SJCRH30 (cell line): ENCODE results near the gene PCK2. TPM values are rescaled to one million over a fixed set of nuclear protein-coding genes. Genes with fewer than 3 reads are reported as not detected.

ENCODE experiments used
- DNase-seq, 2 experiments: peaks; one replicate each; pipeline ENCODE4 v3.0.0-alpha.2; 2015 to 2020
- H3K27ac ChIP-seq: fragments of 250-450 bp; sonication (Bioruptor Pico); 2 replicates; pipeline ENCODE4 v1.5.1; 2020; ENCODE audit warnings: mild to moderate bottlenecking, moderate library complexity
- H3K27me3 ChIP-seq: fragments of 250-450 bp; sonication (Bioruptor Pico); 2 replicates; pipeline ENCODE4 v1.5.1; 2020; ENCODE audit warnings: mild to moderate bottlenecking, moderate library complexity
- H3K36me3 ChIP-seq: fragments of 250-450 bp; sonication (Bioruptor Pico); 2 replicates; pipeline ENCODE4 v1.5.1; 2020; ENCODE audit warnings: mild to moderate bottlenecking, moderate library complexity
- H3K4me1 ChIP-seq: fragments of 250-450 bp; sonication (Bioruptor Pico); 2 replicates; pipeline ENCODE4 v1.5.1; 2020; ENCODE audit warnings: mild to moderate bottlenecking, moderate library complexity
- H3K4me3 ChIP-seq: fragments of 250-450 bp; sonication (Bioruptor Pico); 2 replicates; pipeline ENCODE4 v1.5.1; 2020; ENCODE audit warnings: mild to moderate bottlenecking, moderate library complexity
- H3K9me3 ChIP-seq: fragments of 250-450 bp; sonication (Bioruptor Pico); replicated peaks from 2 replicates; pipeline ENCODE4 v1.5.1; 2020; ENCODE audit warnings: mild to moderate bottlenecking, moderate library complexity
- total RNA-seq: library from RNA; depleted of rRNA; stranded (reverse); fragments of >200 nt; shearing (Covaris generic); gene quantifications from 2 replicates; pipeline ENCODE4 v1.2.3, GENCODE V29; 2014

PCK2 gene
- total RNA-seq, 1 experiment from 2014 or later, result 16.2 TPM

DNA sequence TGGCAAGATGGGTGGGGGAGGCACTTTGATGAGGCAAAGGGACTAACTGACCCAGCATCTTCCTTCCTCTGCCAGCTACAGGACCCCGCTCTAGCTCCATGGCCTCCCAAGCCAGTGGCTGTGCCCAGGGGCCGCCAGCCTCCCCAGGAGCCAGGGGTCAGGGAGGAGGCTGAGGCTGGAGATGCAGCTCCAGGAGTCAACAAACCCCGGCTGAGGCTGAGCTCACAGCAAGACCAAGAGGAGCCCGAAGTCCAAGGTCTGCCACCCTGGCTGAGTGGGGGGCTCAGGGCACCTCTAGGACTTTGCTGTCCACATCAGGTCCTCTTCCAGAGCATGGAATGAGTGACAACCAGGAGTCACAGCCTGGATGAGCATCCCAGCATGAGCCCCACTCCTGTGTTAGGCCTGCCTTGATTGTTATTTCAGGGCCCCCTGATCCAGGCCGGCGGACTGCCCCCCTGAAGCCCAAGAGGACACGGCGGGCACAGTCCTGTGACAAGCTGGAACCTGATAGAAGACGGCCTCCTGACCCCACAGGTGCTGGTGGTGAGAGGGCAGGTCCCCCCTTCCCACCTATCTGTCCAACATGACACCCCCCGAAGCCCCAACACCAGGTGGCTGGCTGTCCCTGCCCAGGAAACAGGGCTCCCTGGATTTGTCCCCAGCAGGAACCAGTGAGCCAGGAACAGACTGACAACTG, 25.2 kb upstream of the PCK2 start:
- Histone ChIP-seq H3K27ac (no peak overlapping the region), H3K27me3 (no peaks in the 10 kb centered on the region; the same call in 1 of the 2 replicates), H3K36me3 (no peaks in the 10 kb centered on the region), H3K9me3 (no peaks in the 10 kb centered on the region), H3K4me1 (peaks cover 5% of the 10 kb centered on the region; the same call in 1 of the 2 replicates), H3K4me3 (no peak overlapping the region)
- no peak for DNase-seq

DNA sequence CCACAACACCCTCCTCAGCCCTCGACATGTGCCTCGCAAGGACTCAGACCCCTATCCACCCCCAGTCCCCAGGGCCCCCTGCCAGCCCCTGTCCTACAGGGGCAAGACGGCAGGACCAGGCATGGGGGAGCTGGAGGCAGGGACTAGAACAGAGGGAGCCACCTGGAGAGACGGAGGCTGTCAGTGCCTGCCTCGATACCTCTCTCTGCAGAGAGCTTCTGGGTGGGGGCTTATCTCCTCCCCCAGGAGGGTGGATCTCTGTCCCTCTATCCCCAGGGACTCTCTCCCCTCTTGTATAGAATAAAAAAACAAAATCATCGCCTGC, 24.7 kb upstream of the PCK2 start:
- H3K27ac ChIP-seq, result no peak overlapping the region
- no peak overlapping the region for H3K4me3 ChIP-seq
- no peaks in the 10 kb centered on the region for H3K9me3 ChIP-seq
- no peaks in the 10 kb centered on the region; the same call in 1 of the 2 replicates for H3K27me3 ChIP-seq
- H3K4me1 ChIP-seq, result 0 out of 2 replicates have a peak, but pooled peaks cover 1% of the 10 kb centered on the region
- no peak for DNase-seq
- no peaks in the 10 kb centered on the region for H3K36me3 ChIP-seq

- no peaks in the 10 kb centered on the region for H3K9me3 ChIP-seq
- no peaks in the 10 kb centered on the region; the same call in 1 of the 2 replicates for H3K27me3 ChIP-seq
- H3K4me1 ChIP-seq, result no peaks in the 10 kb centered on the region
- no peaks in the 10 kb centered on the region for H3K36me3 ChIP-seq
- H3K4me3 ChIP-seq, result no peak overlapping the region
- H3K27ac ChIP-seq, result no peak overlapping the region
- DNase-seq, result no peak
Measured at GRCh38 chr14:24070285-24071143, 23.6 kb upstream of the PCK2 start.

DNA sequence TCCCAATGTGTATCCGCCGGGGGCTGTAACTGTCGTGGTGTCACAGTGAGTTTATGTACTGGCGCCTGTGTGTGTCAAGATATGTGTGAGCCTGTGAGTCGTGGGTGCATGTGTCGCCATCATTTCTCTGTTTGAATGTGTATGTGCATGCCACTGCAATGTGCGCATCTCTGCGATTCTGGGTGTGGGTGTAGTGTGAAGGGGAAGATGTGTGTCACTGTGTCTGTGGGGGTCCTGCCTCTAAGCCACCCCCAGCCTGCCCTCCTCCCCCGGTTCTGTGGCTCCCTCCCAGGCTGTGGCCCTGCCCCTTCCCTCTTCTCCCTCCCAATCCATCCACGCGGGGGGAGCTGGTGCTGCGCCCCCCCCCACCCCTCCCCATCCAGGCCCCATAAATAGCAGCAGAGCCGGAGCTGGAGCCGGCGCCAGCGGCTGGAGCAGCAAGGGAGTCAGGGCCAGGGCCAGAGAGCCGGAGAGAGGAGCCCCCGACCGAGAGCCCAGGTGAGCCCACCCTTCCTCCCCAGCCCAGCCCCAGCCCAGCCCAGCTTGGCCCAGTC, 22.9 kb upstream of the PCK2 start, which contains the start of gene CPNE6:
TSS of gene CPNE6 (plus strand) at position 419 of the 554 bp plus-strand sequence. CDS start 1,375 bp downstream, outside the sequence.
- no peak for DNase-seq
- H3K27ac ChIP-seq, result no peak within 1 kb of the TSS
- no peaks in the 10 kb centered on the region for H3K4me1 ChIP-seq
- H3K4me3 ChIP-seq, result no peak within 1 kb of the TSS
- no peaks in the 10 kb centered on the region for H3K36me3 ChIP-seq
- no peaks in the 10 kb centered on the region; the same call in 1 of the 2 replicates for H3K27me3 ChIP-seq
- H3K9me3 ChIP-seq, result no peaks in the 10 kb centered on the region

DNA sequence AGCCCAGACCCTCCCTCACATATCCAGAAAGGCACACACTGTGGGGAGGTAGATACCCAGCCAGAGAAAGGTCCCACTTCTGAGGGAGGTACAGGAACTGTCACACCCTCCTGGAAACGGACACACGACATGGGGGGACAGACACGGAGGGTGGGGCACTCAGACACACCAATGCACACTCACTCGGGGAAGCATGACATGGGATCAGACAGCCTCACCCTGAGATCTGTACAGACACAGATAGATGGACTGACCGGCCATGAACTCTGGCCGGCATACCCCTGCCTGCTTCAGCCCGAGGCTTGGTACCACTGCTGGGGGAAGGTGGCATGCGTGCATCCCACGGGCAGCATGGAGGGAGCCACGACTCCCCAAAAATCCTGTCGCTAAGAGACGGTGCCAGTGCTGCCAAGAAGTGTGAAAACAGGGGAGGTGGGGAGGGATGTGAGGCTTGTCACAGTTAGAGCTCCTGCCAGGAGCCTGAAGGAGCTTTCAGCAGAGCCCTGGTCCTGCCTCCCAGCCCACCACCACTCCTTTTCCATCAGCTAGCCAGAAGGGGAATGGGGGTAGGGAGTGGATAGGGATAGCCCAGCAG, 22.2 kb upstream of the PCK2 start:
- Histone ChIP-seq H3K9me3 (no peaks in the 10 kb centered on the region), H3K27me3 (no peaks in the 10 kb centered on the region; the same call in 1 of the 2 replicates), H3K4me3 (no peak overlapping the region), H3K36me3 (no peaks in the 10 kb centered on the region), H3K4me1 (no peaks in the 10 kb centered on the region), H3K27ac (no peak overlapping the region)
- no peak for DNase-seq

DNA sequence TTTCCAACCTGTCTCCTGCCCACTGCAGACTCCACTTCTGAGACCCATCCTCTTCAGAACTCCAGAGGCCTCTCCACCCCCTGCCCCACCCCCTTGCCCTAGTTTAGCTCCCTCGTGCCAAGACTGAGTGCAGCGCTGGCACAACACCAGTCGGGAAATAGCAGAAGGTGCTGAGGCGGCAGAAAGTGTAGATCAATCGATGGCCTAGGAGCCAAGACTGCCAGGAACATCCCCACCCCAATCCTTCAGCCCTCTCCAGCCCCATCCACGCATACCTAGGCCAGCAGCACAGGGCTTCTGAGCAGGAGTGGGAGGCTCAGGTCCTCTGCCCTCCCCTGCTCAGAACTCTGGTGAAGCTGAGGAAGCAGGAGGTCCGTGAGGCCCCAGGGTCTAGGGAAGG, 21.7 kb upstream of the PCK2 start:
- no peaks in the 10 kb centered on the region; the same call in 1 of the 2 replicates for H3K27me3 ChIP-seq
- DNase-seq, result no peak
- no peak overlapping the region for H3K4me3 ChIP-seq

GRCh38 chr14:24072881-24073877, 20.9 kb upstream of the PCK2 start:
- Histone ChIP-seq H3K4me3 (no peak overlapping the region), H3K36me3 (no peaks in the 10 kb centered on the region), H3K9me3 (no peaks in the 10 kb centered on the region), H3K4me1 (no peaks in the 10 kb centered on the region), H3K27me3 (no peaks in the 10 kb centered on the region; the same call in 1 of the 2 replicates), H3K27ac (no peak overlapping the region)
- DNase-seq, result no peak

More for the DNA sequence above, 21.7 kb upstream of the PCK2 start:
- H3K36me3 ChIP-seq, result no peaks in the 10 kb centered on the region
- H3K9me3 ChIP-seq, result no peaks in the 10 kb centered on the region
- H3K27ac ChIP-seq, result no peak overlapping the region
- no peaks in the 10 kb centered on the region for H3K4me1 ChIP-seq

DNA sequence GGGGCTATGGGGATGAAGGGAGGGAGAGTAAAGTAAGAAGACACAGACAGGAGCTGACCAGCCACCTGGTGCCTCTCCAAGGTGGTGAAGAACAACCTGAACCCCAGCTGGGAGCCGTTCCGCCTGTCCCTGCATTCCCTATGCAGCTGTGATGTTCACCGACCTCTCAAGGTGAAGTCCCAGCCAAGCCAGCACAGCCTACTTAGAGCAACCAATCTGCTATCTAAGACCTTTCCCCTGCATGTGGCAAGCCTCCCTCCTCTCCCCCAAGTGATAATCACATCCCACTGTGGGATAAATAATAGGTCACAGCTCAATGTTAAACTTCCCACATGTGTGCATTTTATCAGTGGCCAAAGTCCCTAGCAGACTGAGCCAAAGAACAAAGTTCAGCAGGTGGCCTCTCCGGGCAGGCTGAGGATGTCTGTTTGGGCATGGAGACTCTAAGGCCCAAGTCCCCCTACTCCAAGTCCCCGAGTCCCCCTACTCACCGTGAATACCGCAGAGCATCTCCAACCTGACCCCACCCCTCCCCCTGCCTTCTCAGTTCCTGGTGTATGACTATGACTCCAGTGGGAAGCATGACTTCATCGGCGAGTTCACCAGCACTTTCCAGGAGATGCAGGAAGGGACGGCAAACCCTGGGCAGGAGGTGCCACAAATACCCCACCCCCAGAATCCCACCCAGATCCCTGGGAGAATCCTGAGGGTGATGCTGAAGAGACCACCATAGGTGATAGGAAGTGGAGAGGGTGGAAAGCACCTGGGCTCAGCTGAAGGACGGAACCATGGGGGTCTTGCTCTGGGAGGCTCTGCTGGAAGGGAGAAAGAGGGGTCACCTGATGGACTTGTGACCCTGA, 19.3 kb upstream of the PCK2 start:
- no peaks in the 10 kb centered on the region for H3K36me3 ChIP-seq
- no peaks in the 10 kb centered on the region for H3K4me1 ChIP-seq
- H3K4me3 ChIP-seq, result no peak overlapping the region
- no peak overlapping the region for H3K27ac ChIP-seq
- H3K9me3 ChIP-seq, result no peaks in the 10 kb centered on the region
- DNase-seq, result no peak
- H3K27me3 ChIP-seq, result no peaks in the 10 kb centered on the region

- no peaks in the 10 kb centered on the region for H3K4me1 ChIP-seq
- no peak overlapping the region for H3K27ac ChIP-seq
- no peaks in the 10 kb centered on the region for H3K36me3 ChIP-seq
- no peaks in the 10 kb centered on the region for H3K9me3 ChIP-seq
- H3K27me3 ChIP-seq, result 0 out of 2 replicates have a peak, but pooled peaks cover under 1% of the 10 kb centered on the region
- no peak overlapping the region for H3K4me3 ChIP-seq
- no peak for DNase-seq
Measured at GRCh38 chr14:24075485-24076301, 18.4 kb upstream of the PCK2 start.

- no peaks in the 10 kb centered on the region for H3K9me3 ChIP-seq
- no peak overlapping the region for H3K27ac ChIP-seq
- no peak overlapping the region for H3K4me3 ChIP-seq
- no peaks in the 10 kb centered on the region for H3K36me3 ChIP-seq
- H3K4me1 ChIP-seq, result no peaks in the 10 kb centered on the region
- 0 out of 2 replicates have a peak, but pooled peaks cover 2% of the 10 kb centered on the region for H3K27me3 ChIP-seq
- DNase-seq, result no peak
Measured at GRCh38 chr14:24076302-24076601, 17.9 kb upstream of the PCK2 start.

GRCh38 chr14:24077086-24077485, 17.0 kb upstream of the PCK2 start:
- Histone ChIP-seq H3K36me3 (no peaks in the 10 kb centered on the region), H3K27ac (no peak overlapping the region), H3K9me3 (no peaks in the 10 kb centered on the region), H3K4me1 (no peaks in the 10 kb centered on the region), H3K27me3 (0 out of 2 replicates have a peak, but pooled peaks cover 2% of the 10 kb centered on the region), H3K4me3 (no peak overlapping the region)
- no peak for DNase-seq

- Histone ChIP-seq H3K36me3 (no peaks in the 10 kb centered on the region), H3K9me3 (no peaks in the 10 kb centered on the region), H3K27me3 (0 out of 2 replicates have a peak, but pooled peaks cover 2% of the 10 kb centered on the region), H3K27ac (no peak overlapping the region), H3K4me1 (no peaks in the 10 kb centered on the region), H3K4me3 (no peak overlapping the region)
- no peak for DNase-seq
Measured at GRCh38 chr14:24078146-24078545, 16.0 kb upstream of the PCK2 start.
